ENCODE measurements around the gene TNFRSF18. TPM values are rescaled to one million over a fixed set of nuclear protein-coding genes. Genes with fewer than 3 reads are reported as not detected.

The TNFRSF18 gene
- total RNA-seq, 1 experiment from 2014 or later: 6.9 TPM

- BruUV-seq (replicated peaks): no TSS peak
- Histone ChIP-seq H3K27me3 (ENCODE audit: insufficient read depth, low read depth) (no peaks in the 10 kb centered on the region), H3K9me2 (ENCODE audit: insufficient read depth) (no peaks in the 10 kb centered on the region), H3F3A (ENCODE audit: insufficient read depth, low read depth) (peaks cover 7% of the 10 kb centered on the region; the same call in 1 of the 2 replicates), H3K27ac (no peak overlapping the region), H4K20me1 (ENCODE audit: insufficient read depth) (no peaks in the 10 kb centered on the region), H3K4me3 (peak overlapping the region; percentile 49; the same call in 1 of the 2 replicates), H3K9me3 (ENCODE audit: insufficient read depth, low read depth) (no peaks in the 10 kb centered on the region), H3K4me2 (peak overlapping the region; percentile 84), H2AFZ (no peak overlapping the region), H3K79me2 (ENCODE audit: low read depth) (no peaks in the 10 kb centered on the region), H3K36me3 (ENCODE audit: low read depth) (no peaks in the 10 kb centered on the region), H3K4me1 (replicated peaks; ENCODE audit: insufficient read depth) (peaks cover 11% of the 10 kb centered on the region)
- ChIA-PET CTCF (no interaction called here), POLR2A (ENCODE audit: unreplicated experiment) (no interaction called here)
- TF ChIP-seq CTCF (conservative IDR thresholded peaks at IDR 0.05) (no peak), EZH2 (IDR thresholded peaks at IDR 0.05; ENCODE audit: low read depth) (no peak)
- intact Hi-C loops (cut with micrococcal nuclease; ENCODE audit: unreplicated experiment): loop anchor here (5.0 kb wide), 1 partner anchor 47 kb away; no protein-coding TSS in a partner anchor
- DNase-seq: no peak
Observed at GRCh38 chr1:1208713-1209433, 2.5 kb upstream of the TNFRSF18 start.

GRCh38 chr1:1207571-1207892, 1.1 kb upstream of the TNFRSF18 start:
- Histone ChIP-seq H3K79me2 (ENCODE audit: low read depth) (no peaks in the 10 kb centered on the region), H3F3A (ENCODE audit: insufficient read depth, low read depth) (peaks cover 7% of the 10 kb centered on the region; the same call in 1 of the 2 replicates), H2AFZ (no peak overlapping the region), H3K9me3 (ENCODE audit: insufficient read depth, low read depth) (no peaks in the 10 kb centered on the region), H3K27me3 (ENCODE audit: insufficient read depth, low read depth) (no peaks in the 10 kb centered on the region), H3K9me2 (ENCODE audit: insufficient read depth) (no peaks in the 10 kb centered on the region), H3K36me3 (ENCODE audit: low read depth) (no peaks in the 10 kb centered on the region), H3K4me3 (peak overlapping the region; percentile 49; the same call in 1 of the 2 replicates), H3K4me1 (replicated peaks; ENCODE audit: insufficient read depth) (peaks cover 11% of the 10 kb centered on the region), H3K27ac (no peak overlapping the region), H4K20me1 (ENCODE audit: insufficient read depth) (no peaks in the 10 kb centered on the region), H3K4me2 (peak overlapping the region; percentile 84)
- DNase-seq: no peak
- ChIA-PET CTCF (no interaction called here), POLR2A (ENCODE audit: unreplicated experiment) (no interaction called here)
- no TSS peak for BruUV-seq (replicated peaks)
- intact Hi-C loops (cut with micrococcal nuclease; ENCODE audit: unreplicated experiment): loop anchor here (5.0 kb wide), 1 partner anchor 45 kb away; no protein-coding TSS in a partner anchor
- TF ChIP-seq EZH2 (IDR thresholded peaks at IDR 0.05; ENCODE audit: low read depth) (no peak), CTCF (conservative IDR thresholded peaks at IDR 0.05) (no peak)

- Histone ChIP-seq H3K4me1 (replicated peaks; ENCODE audit: insufficient read depth) (peaks cover 11% of the 10 kb centered on the region), H3K4me3 (no peak overlapping the region), H3K79me2 (ENCODE audit: low read depth) (no peaks in the 10 kb centered on the region), H3K4me2 (peak overlapping the region; percentile 61; the same call in 1 of the 2 replicates), H3K27ac (no peak overlapping the region), H3K36me3 (ENCODE audit: low read depth) (no peaks in the 10 kb centered on the region), H4K20me1 (ENCODE audit: insufficient read depth) (no peaks in the 10 kb centered on the region), H3K9me3 (ENCODE audit: insufficient read depth, low read depth) (no peaks in the 10 kb centered on the region), H3K9me2 (ENCODE audit: insufficient read depth) (no peaks in the 10 kb centered on the region), H3F3A (ENCODE audit: insufficient read depth, low read depth) (peaks cover 7% of the 10 kb centered on the region; the same call in 1 of the 2 replicates), H3K27me3 (ENCODE audit: insufficient read depth, low read depth) (no peaks in the 10 kb centered on the region), H2AFZ (no peak overlapping the region)
- BruUV-seq (replicated peaks): no TSS peak
- POLR2A ChIA-PET (ENCODE audit: unreplicated experiment): no interaction called here
- CTCF ChIA-PET: interaction anchor here (1.2 kb wide), 1 partner anchor 86 kb away, joined by 3 read pairs; no protein-coding TSS in a partner anchor
- no peak for TF ChIP-seq CTCF (conservative IDR thresholded peaks at IDR 0.05)
- TF ChIP-seq EZH2 (IDR thresholded peaks at IDR 0.05; ENCODE audit: low read depth): no peak
- no peak for DNase-seq
- intact Hi-C loops (cut with micrococcal nuclease; ENCODE audit: unreplicated experiment): loop anchor here (5.0 kb wide), 1 partner anchor 45 kb away; no protein-coding TSS in a partner anchor
Observed at GRCh38 chr1:1206966-1207531, 657 bp upstream of the TNFRSF18 start.

Measured in PC-9 (cell line).